Measurements from ENCODE around the gene GFI1. TPM values are rescaled to one million over a fixed set of nuclear protein-coding genes. Genes with fewer than 3 reads are reported as not detected.

GFI1 gene
- total and polyA plus RNA-seq, 2 of the 8 experiments (the other 6 are each of a cell fraction or from before 2014, with no cell fraction given), result 0.08 to 0.17 TPM

GRCh38 chr1:92527670-92528069, 40.9 kb upstream of the GFI1 start:
- H2AK5ac ChIP-seq (ENCODE audit: low read depth, low read length), result no peak overlapping the region
- no peak overlapping the region for H3K4me3 ChIP-seq (ENCODE audit: extremely low read depth in 1 of 4, insufficient read depth in 2 of 4, low read depth in 3 of 4, low read length in 4 of 4)
- no peaks in the 10 kb centered on the region for H3K79me2 ChIP-seq (ENCODE audit: control insufficient read depth in 1 of 2, insufficient read depth in 2 of 2, low read length in 2 of 2)
- no peaks in the 10 kb centered on the region for H3K36me3 ChIP-seq (ENCODE audit: control insufficient read depth in 2 of 4, insufficient read depth in 4 of 4, low read length in 3 of 4)
- TF ChIP-seq PHF8 (conservative IDR thresholded peaks at IDR 0.05; ENCODE audit: low read depth, low read length), result no peak
- no peak for TF ChIP-seq GABPA (IDR thresholded peaks at IDR 0.05; ENCODE audit: borderline replicate concordance, insufficient read depth, low read length)
- H4K91ac ChIP-seq (replicated peaks; ENCODE audit: insufficient read length, low read length), result no peak overlapping the region
- no peak overlapping the region for H2BK15ac ChIP-seq (ENCODE audit: low read length)
- no peak overlapping the region for H2AFZ ChIP-seq (ENCODE audit: low read length)
- H3K14ac ChIP-seq (ENCODE audit: insufficient read length), result no peak overlapping the region
- H4K5ac ChIP-seq (ENCODE audit: insufficient read length, low read depth, low read length), result no peak overlapping the region
- H3K4ac ChIP-seq (replicated peaks; ENCODE audit: insufficient read length, low read depth, low read length), result no peak overlapping the region
- no peak overlapping the region for H3K18ac ChIP-seq (ENCODE audit: extremely low read depth, low read length)
- FAIRE-seq (no peak), DNase-seq (ENCODE audit: low read depth in 1 of 2, low spot score in 2 of 2) (no peak)
- POLR2A ChIA-PET (ENCODE audit: partially characterized antibody), result no interaction called here
- no peak overlapping the region for H2BK20ac ChIP-seq (ENCODE audit: low read length)
- H2BK5ac ChIP-seq (ENCODE audit: low read depth, low read length), result no peak overlapping the region
- no peak overlapping the region for H2BK12ac ChIP-seq (ENCODE audit: low read depth, low read length)
- H3K27me3 ChIP-seq (replicated peaks in 1 of 4; ENCODE audit: control insufficient read depth in 3 of 4, extremely low read depth in 1 of 4, insufficient read depth in 3 of 4, low read length in 3 of 4), result no peaks in the 10 kb centered on the region
- CTCF ChIA-PET (ENCODE audit: partially characterized antibody), result no interaction called here
- H3K9ac ChIP-seq (replicated peaks in 1 of 4; ENCODE audit: extremely low read depth in 1 of 4, low read depth in 3 of 4, low read length in 3 of 4), result no peak overlapping the region
- H3K56ac ChIP-seq (replicated peaks; ENCODE audit: insufficient read length, low read depth, low read length), result no peak overlapping the region
- no peak overlapping the region for H2BK120ac ChIP-seq (replicated peaks; ENCODE audit: low read depth, low read length)
- no peaks in the 10 kb centered on the region for H3K79me1 ChIP-seq (ENCODE audit: low read depth, low read length)
- no peaks in the 10 kb centered on the region for H4K20me1 ChIP-seq (replicated peaks in 1 of 2; ENCODE audit: control insufficient read depth in 1 of 2, insufficient read depth in 2 of 2, low read length in 2 of 2)
- no peak overlapping the region for H3K27ac ChIP-seq (ENCODE audit: low read depth, low read length)
- no peaks in the 10 kb centered on the region for H3K23me2 ChIP-seq (ENCODE audit: low read depth, low read length)
- WGBS, 2 experiments (ENCODE audit: extremely low coverage in 1 of 2, insufficient coverage in 1 of 2, insufficient read length in 1 of 2, insufficient replicate concordance in 2 of 2, low coverage in 1 of 2, low lambda C conversion rate in 2 of 2, missing lambda C conversion rate in 1 of 2), result 86% methylated on average over 2 of the region's 2 CpGs; no CpG with 5 or more reads in 1 of the 2 experiments
- H3K4me2 ChIP-seq (ENCODE audit: insufficient read depth in 1 of 2, low read depth in 2 of 2, low read length in 2 of 2), result no peak overlapping the region
- no peak overlapping the region for H3K23ac ChIP-seq (ENCODE audit: insufficient read length)
- H3K9me3 ChIP-seq (ENCODE audit: insufficient read depth in 2 of 2, low read depth in 1 of 2, low read length in 1 of 2), result no peaks in the 10 kb centered on the region
- no peak overlapping the region for H4K8ac ChIP-seq (ENCODE audit: extremely low read depth, insufficient read depth, low read length)
- H3K4me1 ChIP-seq (replicated peaks in 1 of 4; ENCODE audit: control insufficient read depth in 3 of 4, insufficient read depth in 4 of 4, low read length in 3 of 4), result no peaks in the 10 kb centered on the region

All from H1 (cell line).